SK-N-SH treated with all-trans-retinoic acid at 6 μM for 48 hours (cell line): Measurements from ENCODE around the gene MAP2K1.

Source experiments
- GLIS3 ChIP-seq: fragments of 250-450 bp; sonication (Bioruptor Pico); IDR thresholded peaks from 2 replicates; pipeline ENCODE4 v1.5.0; 2020; ENCODE audit warnings: mild to moderate bottlenecking, moderate library complexity
- PPARA ChIP-seq: fragments of 250-450 bp; sonication (Bioruptor Pico); IDR thresholded peaks from 2 replicates; pipeline ENCODE4 v1.5.0; 2020; ENCODE audit warnings: mild to moderate bottlenecking, borderline replicate concordance
- RARB ChIP-seq: fragments of 250-450 bp; sonication (Bioruptor Pico); IDR thresholded peaks from 2 replicates; pipeline ENCODE4 v1.8.0; 2021; ENCODE audit warnings: mild to moderate bottlenecking, moderate library complexity
- TSHZ2 ChIP-seq: fragments of 250-450 bp; sonication (Bioruptor Pico); IDR thresholded peaks from 2 replicates; pipeline ENCODE4 v1.5.0; 2020; ENCODE audit warnings: mild to moderate bottlenecking, moderate library complexity
- ZFP3 ChIP-seq: fragments of 250-450 bp; sonication (Bioruptor Pico); IDR thresholded peaks from 2 replicates; pipeline ENCODE4 v1.5.0; 2020; ENCODE audit warnings: mild to moderate bottlenecking, moderate library complexity

- TF ChIP-seq GLIS3 (CRISPR knock-in tag) (no peak), PPARA (no peak), ZFP3 (CRISPR knock-in tag) (no peak), RARB (CRISPR knock-in tag) (no peak), TSHZ2 (CRISPR knock-in tag) (no peak)
Measured at GRCh38 chr15:66399276-66399675, 12.6 kb downstream of the MAP2K1 start.
